Middle frontal gyrus (tissue), 1 donor: ENCODE measurements around the gene RELN.
"Not testable (repeated sequence)": the region's sequence is repeated elsewhere in the genome, so short reads cannot be mapped to it uniquely, and the experiment has no call there.

Source experiments
- DNase-seq: peaks from one replicate; pipeline ENCODE4 v3.0.0-alpha.2; 2015; ENCODE audit warnings: low spot score; ENCODE audit errors: extremely low spot score

RELN gene

GRCh38 chr7:103794424-103794823 is 195.0 kb downstream of the RELN start:
- no peak for DNase-seq

- no peak for DNase-seq
These were observed 195.8 kb downstream of the RELN start for GRCh38 chr7:103793614-103794013.

- DNase-seq, result no peak
These were observed 197.6 kb downstream of the RELN start for GRCh38 chr7:103791894-103792293.

GRCh38 chr7:103787041-103787440 is 202.4 kb downstream of the RELN start:
- DNase-seq, result not testable (repeated sequence)

- DNase-seq, result no peak
These were observed 204.7 kb downstream of the RELN start for GRCh38 chr7:103784646-103785286.

- DNase-seq, result no peak
These were observed 208.0 kb downstream of the RELN start for GRCh38 chr7:103781409-103781808.

GRCh38 chr7:103780561-103780960 is 208.9 kb downstream of the RELN start:
- not testable (repeated sequence) for DNase-seq

- DNase-seq, result no peak
These were observed 212.0 kb downstream of the RELN start for GRCh38 chr7:103777440-103777839.

- no peak for DNase-seq
These were observed 215.7 kb downstream of the RELN start for GRCh38 chr7:103773726-103774125.

- DNase-seq, result no peak
These were observed 217.2 kb downstream of the RELN start for GRCh38 chr7:103772171-103772773.

- DNase-seq, result no peak
These were observed 218.2 kb downstream of the RELN start for GRCh38 chr7:103771294-103771693.

- DNase-seq, result no peak
These were observed 222.8 kb downstream of the RELN start for GRCh38 chr7:103766660-103767059.

- no peak for DNase-seq
These were observed 223.6 kb downstream of the RELN start for GRCh38 chr7:103765901-103766300.

- DNase-seq, result no peak
These were observed 224.6 kb downstream of the RELN start for GRCh38 chr7:103764901-103765300.

- no peak for DNase-seq
These were observed 226.6 kb downstream of the RELN start for GRCh38 chr7:103762877-103763276.

GRCh38 chr7:103762065-103762760 is 227.2 kb downstream of the RELN start:
- DNase-seq, result no peak

- DNase-seq, result no peak
These were observed 236.5 kb downstream of the RELN start for GRCh38 chr7:103752995-103753394.

GRCh38 chr7:103751311-103751880 is 238.1 kb downstream of the RELN start:
- no peak for DNase-seq

- no peak for DNase-seq
These were observed 240.8 kb downstream of the RELN start for GRCh38 chr7:103748680-103749079.

- no peak for DNase-seq
These were observed 254.1 kb downstream of the RELN start for GRCh38 chr7:103735377-103735776.

- no peak for DNase-seq
These were observed 258.3 kb downstream of the RELN start for GRCh38 chr7:103731169-103731568.

- DNase-seq, result no peak
These were observed 260.4 kb downstream of the RELN start for GRCh38 chr7:103729026-103729425.
